Lower leg skin (tissue), 3 donors: ENCODE results near the gene PELI3.

Experiments
- POLR2A ChIP-seq, 2 donors: fragments of 450-650 bp; IDR thresholded peaks; one replicate each; pipeline ENCODE4 v1.6.1; 2016 to 2017; ENCODE audit warnings: antibody characterized with exemption in 2 of 2, mild to moderate bottlenecking in 1 of 2, moderate library complexity in 1 of 2
- TF ChIP-seq, protein P1 (sequence below), 3 donors: fragments of 450-650 bp; IDR thresholded peaks; one replicate each; pipeline ENCODE4 v1.5.1; 2016; ENCODE audit warnings: antibody characterized with exemption in 3 of 3, mild to moderate bottlenecking in 3 of 3, moderate library complexity in 2 of 3

DNA sequence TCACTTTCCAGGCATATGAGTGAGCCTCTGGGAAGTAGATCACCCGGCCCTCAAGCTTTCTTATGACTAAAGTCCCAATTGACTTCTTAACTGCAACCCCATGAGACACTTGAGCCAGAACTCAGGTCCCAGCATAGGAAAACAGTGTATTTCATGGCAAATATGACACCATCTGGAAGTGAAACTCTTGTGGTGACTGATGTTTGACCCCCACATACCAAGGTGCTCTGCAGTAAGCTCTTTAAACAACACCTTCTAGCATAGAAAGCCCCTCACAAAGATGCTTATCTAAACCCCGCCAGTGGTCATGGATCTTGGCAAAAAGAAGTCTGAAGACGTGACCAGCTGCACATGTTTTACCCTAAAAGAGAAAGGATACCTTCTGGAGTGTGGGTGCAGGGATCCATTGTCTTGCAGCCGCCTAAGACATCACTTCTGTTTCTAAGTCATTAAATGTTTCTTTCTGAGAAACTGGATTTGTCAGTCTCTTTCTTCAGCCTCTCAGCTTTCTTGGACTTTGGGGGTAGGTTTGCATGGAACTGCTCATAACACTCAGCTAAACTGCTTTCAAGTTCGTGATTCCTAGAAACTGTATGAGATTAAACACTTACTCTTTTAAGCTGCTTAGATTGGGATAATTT lies 7.4 kb upstream of the PELI3 start:
- TF ChIP-seq POLR2A (IDR thresholded peaks at IDR 0.05), result no peak
- TF ChIP-seq, protein P1, sequence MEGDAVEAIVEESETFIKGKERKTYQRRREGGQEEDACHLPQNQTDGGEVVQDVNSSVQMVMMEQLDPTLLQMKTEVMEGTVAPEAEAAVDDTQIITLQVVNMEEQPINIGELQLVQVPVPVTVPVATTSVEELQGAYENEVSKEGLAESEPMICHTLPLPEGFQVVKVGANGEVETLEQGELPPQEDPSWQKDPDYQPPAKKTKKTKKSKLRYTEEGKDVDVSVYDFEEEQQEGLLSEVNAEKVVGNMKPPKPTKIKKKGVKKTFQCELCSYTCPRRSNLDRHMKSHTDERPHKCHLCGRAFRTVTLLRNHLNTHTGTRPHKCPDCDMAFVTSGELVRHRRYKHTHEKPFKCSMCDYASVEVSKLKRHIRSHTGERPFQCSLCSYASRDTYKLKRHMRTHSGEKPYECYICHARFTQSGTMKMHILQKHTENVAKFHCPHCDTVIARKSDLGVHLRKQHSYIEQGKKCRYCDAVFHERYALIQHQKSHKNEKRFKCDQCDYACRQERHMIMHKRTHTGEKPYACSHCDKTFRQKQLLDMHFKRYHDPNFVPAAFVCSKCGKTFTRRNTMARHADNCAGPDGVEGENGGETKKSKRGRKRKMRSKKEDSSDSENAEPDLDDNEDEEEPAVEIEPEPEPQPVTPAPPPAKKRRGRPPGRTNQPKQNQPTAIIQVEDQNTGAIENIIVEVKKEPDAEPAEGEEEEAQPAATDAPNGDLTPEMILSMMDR (IDR thresholded peaks at IDR 0.05), result no peak
